ENCODE results near the gene PKN1.

PKN1 gene

DNA sequence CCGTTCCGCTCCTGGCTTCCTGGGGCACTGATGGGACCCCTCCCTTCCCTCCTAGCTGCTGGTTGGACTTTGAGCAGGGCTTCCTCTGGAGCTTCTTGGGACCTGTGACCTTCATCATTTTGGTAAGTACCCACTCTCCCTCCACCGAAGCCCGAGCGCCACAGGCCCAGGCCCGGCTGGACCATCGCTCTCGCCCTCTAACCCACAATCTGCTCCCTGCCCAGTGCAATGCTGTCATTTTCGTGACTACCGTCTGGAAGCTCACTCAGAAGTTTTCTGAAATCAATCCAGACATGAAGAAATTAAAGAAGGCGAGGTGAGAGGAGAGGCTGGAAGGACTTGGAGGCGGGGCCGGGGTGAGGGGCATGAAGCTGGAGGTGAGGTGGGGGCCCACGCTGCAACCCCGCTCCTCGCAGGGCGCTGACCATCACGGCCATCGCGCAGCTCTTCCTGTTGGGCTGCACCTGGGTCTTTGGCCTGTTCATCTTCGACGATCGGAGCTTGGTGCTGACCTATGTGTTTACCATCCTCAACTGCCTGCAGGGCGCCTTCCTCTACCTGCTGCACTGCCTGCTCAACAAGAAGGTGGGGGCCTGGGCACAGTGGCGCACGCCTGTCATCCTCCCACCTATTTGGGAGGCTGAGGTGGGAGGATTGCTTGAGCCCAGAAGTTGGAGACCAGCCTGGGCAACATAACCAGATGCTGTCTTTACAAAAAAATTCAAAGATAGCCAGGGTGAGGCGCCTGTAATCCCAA lies 26.3 kb upstream of the PKN1 start:
- DNase-seq (ENCODE audit: low read depth): no peak

DNA sequence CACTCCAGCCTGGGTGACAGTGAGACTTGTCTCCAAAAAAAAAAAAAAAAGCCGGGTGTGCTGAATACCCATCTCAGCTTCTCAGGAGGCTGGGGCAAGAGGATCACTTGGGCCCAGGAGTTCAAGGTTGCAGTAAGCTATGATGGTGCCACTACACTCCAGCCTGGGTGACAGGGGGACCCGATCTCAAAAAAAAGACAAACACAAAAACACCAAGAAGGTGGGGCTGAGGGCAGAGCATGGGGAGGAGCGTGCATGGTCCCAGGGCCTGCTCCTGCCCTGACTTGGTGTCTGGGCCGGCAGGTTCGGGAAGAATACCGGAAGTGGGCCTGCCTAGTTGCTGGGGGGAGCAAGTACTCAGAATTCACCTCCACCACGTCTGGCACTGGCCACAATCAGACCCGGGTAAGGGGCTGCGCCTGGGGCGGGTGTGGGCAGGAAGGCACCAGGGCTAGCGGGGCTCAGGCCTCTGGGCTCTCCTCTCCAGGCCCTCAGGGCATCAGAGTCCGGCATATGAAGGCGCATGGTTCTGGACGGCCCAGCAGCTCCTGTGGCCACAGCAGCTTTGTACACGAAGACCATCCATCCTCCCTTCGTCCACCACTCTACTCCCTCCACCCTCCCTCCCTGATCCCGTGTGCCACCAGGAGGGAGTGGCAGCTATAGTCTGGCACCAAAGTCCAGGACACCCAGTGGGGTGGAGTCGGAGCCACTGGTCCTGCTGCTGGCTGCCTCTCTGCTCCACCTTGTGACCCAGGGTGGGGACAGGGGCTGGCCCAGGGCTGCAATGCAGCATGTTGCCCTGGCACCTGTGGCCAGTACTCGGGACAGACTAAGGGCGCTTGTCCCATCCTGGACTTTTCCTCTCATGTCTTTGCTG lies 25.3 kb upstream of the PKN1 start:
- DNase-seq (ENCODE audit: low read depth): no peak

DNA sequence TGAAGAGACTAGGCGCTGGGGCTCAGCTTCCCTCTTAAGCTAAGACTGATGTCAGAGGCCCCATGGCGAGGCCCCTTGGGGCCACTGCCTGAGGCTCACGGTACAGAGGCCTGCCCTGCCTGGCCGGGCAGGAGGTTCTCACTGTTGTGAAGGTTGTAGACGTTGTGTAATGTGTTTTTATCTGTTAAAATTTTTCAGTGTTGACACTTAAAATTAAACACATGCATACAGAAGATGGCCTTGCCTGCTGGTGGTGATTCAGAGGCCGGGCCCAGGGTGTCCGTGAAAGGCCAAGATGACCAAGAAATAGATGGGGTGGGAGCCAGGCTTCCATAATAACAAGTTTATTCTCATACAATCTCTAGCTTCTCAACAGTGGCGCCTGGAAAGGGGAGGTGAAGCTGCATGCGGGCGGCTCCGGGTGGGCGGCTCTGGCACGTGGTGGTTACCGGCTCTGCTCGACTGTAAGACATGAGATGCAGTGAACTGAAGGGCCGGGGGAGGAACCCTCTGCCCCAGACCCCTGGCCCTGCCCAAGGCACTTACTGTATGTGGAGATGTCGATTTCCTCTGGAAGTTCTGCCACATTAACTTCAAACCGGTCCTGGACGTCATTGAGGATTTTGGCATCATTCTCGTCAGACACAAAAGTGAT lies 24.5 kb upstream of the PKN1 start:
- no peak for DNase-seq (ENCODE audit: low read depth)

DNA sequence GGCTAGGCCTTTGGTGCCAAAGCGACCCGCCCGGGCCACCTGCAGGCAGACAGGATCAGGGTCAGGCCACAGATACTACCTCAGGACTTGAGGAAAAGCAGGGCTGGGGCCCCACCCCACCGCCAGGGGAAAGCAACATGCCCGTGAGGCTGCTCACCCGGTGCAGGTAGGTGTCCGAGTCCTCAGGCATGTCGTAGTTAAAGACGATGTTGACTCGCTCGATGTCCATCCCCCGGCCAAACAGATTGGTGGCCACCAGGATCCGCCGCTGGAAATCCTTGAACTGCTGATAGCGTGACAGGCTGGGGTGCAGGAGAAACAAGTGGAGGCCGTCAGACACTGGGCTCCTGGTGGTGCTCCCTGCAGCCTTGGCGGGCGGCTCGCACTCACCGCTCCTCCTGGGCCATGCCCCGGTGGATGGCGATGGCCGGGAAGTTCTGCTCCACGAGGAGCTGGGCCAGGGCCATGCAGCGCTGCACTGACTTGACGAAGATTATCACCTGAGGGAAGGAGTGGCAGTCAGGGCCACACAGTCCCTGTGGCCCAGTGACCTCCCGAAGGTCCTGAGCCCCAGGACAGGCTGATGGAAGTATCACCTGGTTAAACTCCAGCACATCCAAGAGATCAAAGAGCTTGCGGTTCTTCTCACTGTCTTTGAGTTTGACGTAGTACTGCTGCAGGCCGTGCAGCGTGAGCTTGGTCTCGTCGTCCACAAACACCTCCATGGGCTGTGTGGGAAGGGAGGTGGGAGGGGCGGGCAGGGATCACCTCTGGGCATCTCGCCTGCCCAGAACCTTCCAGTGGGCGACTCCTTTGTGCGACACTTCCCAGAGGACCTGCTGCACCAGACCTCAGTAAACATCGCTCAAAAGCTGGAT lies 23.7 kb upstream of the PKN1 start:
- DNase-seq (ENCODE audit: low read depth): no peak

DNA sequence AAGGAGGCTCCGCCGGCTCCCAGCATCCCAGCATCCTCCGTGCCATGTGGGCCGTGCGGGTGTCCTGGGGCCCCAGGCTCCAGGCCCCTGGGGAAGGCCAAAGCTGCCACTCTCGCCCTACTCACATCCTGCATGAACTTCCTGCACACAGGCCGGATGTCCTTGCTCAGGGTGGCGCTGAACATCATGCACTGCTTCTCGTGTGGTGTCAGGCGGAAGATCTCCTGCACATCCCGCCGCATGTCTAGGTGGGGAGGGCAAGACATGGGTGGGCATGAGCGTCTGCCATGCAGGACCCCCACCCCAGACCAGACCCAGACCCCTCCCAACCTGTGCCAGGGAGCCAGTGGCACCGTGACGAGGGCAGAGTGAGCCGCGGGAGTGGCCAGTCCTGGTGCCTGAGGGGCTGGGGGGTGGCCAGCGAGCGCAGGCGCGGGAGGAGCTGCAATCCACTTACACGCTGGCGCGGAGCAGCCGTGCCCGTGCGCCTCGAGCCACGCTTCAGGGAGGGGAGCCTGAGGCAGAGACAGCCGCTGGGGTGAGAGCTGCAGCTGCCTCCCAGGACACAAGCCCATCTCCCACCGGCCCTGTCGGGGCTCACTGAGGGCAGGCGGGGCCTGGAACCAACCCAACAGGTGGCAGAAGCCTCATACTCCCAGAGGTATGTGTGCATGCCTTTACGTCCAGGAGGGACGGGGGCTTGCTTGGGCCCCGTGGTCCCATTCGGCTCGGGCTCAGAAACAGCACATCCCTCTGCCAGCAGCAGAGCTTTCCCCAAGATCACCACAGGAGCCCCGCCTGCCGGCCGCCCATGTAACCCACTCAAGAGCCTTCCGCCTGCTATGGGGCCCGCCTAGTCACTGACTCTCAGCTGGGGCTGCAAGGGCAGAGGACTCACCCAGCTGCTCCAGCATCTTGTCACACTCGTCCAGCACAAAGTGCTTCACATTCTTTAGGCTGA lies 22.7 kb upstream of the PKN1 start:
- no peak for DNase-seq (ENCODE audit: low read depth)

DNA sequence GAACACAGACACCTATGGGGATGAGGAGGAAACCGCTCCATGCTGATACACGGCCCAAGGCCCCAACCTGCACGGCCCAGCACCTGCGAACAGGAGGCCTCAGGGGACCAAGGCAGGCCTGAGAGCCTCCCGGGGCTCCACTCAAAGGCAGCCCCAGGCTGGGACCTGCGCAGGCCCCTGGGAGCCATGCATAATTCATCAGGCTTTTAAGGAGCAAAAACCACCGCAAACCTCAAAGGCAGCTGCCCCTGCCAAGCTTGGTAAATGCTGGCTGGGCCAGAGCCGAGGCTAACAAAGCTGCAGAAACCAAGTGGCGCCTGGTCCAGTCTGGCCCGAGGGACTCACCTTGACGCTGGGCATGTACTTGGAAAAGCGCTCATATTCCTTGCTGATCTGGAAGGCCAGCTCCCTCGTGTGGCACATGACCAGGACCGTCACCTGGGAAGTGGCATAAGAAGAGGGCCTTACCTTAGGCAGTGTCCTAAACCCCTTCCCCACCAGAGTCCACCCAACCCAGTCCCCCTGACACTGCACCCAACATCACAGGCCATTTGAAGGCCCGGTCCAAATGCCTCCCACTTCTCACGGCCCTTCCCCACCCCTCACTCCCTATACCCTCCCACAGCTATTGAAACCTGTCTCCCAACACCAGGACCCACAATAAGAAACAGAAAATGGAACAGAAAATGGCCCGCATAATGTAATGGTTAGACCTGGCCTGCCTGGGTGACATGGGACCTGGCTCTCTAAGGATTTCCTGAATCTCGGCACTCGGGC lies 21.8 kb upstream of the PKN1 start:
- DNase-seq (ENCODE audit: low read depth): no peak

DNA sequence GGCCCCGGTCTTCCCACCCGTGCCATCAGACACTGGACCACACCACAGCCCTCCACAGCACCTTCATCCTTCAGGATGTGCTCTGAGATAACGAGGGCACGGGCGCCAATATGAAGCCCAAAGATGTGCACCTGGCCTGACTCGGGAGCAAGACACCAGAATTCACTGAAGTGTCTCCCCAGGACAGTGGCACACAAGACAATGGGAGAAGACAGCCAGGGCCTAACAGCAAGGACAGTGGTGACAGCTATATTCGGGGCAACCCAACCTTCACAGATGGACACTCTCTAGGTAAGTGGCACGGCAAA lies 21.2 kb upstream of the PKN1 start:
- DNase-seq (ENCODE audit: low read depth): no peak

DNA sequence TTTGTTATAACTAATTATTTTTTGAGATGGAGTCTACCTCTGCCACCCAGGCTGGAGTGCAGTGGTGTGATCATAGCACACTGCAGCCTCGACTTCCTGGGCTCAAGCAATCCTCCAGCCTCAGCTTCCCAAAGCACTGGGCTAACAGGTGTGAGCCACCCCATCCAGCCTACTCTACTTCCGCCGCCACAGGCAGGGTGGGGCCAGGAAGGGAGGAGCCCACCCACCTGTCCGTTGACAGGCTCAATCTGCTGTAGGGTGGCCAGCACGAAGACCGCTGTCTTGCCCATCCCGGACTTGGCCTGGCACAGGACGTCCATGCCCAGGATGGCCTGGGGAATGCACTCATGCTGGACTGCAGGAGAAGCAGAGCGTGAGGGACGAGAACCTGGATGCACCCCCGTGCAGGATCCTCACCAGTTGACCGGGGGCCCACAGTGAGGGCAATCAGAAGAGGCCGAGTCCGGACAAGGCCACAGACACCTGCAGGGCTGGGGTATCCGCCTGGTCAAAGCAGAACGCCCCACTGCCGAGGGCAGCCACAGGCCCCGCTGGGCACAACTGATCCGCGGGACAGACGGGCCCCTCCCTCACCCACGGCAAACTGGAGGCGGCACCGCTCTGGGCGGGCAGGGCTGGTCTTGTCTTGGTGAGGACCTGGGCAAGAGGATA lies 20.6 kb upstream of the PKN1 start:
- DNase-seq (ENCODE audit: low read depth): no peak

DNA sequence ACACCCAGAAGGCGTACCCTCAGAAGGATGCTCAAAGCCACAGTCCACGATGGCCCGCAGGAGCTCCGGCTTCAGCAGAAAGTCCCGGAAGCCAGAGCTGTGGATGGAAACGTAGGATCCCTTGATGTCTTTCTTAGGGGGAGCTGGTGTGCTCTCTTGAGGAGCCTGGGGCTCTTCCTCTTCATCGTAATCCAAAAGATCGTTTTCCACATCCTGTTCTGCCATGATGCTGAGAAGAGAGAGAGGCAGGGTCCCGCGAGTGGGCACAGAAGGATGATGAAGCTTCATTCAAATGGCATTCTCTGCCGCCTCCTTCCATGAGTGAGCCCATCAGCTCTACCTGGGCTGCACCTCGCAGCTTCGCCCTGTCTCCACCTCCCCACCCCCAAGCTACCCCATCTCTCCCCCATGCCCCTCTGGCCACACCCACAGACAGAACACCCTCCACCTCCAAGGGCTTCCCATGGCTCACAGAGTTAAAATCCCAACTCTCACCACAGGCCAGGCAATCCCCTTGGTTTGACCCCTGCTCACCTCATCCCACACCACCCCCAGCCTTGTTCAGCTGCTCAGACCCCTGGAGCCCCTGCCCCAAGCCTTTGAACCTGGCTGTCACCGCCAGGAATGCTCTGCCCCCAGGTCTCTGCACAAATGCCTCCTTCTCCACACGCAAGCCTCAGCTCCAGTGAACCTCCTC lies 20.0 kb upstream of the PKN1 start:
- no peak for DNase-seq (ENCODE audit: low read depth)

DNA sequence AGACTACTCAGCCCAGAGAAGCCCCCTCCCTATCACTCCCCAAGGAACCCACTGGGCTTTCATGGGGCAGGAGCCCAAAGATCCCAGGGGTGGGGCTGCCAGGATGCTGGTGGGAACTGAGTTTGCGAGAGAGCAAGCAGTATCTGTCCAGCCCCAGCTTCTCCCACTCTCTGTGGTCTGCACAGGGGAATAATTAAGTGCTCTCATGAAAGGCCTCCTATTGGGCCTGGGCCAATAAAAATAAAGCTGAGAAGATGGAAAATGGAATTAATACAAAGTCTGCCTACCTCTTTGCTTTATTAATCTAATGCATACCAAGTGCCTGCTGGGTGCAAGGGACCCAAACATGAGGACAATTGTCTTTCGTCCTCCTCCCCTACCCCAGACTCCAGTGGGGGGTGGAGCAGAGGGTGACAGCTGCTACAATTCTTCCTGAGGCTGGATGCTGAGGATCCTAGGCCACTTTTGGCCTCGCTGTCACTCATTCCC lies 19.4 kb upstream of the PKN1 start:
- no peak for DNase-seq (ENCODE audit: low read depth)

DNA sequence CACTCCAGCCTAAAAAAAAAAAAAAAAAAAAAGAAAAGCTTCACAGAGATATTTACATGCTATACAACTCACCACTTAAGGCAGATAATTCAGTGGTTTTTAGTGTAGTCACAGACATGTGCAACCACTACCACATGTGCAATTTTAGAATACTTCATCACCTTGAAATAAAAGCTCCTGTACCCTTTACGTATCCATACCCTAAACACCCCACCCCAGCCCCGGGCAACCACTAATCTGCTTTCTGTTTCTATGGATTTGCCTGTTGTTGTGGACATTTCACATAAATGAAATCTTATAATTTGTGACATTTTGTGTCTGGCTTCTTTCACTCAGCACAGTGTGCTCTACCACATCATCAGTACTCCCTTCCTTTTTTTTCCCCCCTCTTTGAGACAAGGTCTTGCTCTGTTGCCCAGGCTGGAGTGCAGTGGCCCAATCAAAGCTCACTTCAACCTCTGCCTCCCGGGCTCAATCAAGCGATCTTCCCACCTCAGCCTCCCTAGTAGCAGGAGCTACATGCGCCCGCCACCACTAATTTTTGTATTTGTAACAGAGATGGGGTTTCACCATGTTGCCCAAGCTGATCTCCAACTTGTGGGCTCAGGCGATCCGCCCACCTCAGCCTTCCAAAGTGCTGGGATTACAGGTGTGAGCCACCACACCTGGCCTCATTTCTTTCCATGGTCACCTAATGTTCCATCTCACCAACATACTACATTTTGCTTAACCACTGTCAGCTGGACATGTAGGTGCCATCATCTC lies 18.0 kb upstream of the PKN1 start:
- no peak for DNase-seq (ENCODE audit: low read depth)

DNA sequence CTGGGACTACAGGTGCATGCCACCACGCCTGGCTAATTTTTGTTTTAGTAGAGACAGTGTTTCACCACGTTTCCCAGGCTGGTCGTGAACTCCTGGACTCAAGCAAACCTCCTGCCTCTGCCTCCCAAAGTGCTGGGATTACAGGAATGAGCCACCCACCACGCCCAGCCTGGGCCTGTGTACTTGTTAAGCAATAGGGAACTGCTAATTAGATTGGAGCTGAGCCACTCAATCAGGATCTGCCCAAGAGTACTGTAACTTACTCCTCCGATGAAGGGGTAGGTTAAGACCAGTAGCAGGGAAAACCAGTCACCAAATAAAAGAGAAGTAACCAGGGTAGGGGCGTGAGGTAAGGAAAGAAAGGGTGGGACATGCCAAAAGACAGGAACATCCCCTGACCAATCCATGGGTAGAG lies 16.3 kb upstream of the PKN1 start:
- DNase-seq (ENCODE audit: low read depth): no peak

DNA sequence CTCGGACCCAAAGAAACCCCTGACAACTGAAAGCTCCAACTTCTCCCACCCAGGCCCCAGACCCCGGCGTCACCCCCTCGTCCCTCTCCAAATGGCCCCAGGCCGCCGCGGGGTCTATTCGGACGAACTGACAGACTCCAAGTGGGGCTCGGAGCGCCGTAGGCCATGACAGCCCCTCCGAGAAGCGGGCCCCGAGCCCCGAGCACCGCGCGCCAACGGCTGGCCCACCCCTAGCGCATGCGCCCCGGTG lies 14.3 kb upstream of the PKN1 start:
- no peak for DNase-seq (ENCODE audit: low read depth)

DNA sequence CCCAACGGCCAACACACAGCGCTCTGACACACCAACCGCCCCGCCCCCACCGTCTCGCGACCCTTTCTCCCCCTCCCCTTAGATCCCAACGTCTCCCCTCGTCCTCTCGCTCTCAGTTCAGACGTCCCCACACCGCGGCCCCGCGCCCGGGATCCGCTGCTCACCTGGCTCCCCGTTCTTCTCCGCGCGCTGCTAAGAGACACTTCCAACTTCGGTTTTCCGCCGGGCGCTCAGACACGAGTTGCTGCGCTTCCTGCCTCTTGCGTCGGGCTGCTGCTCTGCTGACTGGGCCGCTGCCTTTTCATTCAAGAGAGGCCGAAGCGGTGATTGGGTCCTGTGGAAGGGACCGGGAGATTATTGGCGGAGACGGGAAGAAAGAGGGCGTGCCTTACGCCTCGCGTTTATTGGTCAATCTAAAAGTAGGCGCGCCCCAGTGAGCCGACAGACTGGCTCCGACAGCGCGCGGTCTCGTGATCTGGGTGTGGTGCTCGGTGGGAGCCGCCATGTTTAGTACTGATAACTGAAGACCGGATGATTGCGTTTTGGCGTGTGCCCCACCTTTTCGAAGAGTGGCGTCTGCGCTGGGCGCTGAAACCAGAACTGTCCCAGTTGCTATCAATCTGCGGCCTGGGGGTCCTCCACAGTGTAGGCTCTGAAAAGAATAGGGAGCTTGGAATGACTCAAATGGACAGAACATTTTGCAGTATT lies 13.8 kb upstream of the PKN1 start, which contains the start of gene DDX39A:
Gene DDX39A, minus strand, starts transcription at position 236 of the 708 bp plus-strand sequence. CDS start 6,121 bp downstream, outside the sequence.
- DNase-seq (ENCODE audit: low read depth): peak; percentile 99

DNA sequence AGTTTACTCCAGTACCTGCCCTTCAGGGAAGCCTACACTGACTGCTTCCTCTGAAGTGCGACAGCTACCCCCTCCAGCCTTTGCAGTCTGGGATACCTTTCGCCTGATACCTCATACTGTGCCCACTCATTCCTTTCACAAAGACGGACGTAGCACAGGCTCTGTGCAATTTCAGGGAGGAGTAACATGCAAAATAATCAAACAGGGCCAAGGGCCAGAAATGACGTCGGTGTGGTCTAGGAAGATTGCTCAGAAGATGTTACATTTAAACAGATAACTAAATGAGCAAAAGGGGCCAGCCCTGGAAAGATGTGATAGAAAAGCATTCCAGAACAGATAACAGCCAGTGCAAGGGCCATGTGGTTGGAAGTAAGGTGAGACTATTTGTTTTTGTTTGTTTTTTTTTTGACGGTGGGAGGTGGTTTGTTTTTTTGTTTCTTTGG lies 7.4 kb upstream of the PKN1 start:
- no peak for DNase-seq (ENCODE audit: low read depth)

DNA sequence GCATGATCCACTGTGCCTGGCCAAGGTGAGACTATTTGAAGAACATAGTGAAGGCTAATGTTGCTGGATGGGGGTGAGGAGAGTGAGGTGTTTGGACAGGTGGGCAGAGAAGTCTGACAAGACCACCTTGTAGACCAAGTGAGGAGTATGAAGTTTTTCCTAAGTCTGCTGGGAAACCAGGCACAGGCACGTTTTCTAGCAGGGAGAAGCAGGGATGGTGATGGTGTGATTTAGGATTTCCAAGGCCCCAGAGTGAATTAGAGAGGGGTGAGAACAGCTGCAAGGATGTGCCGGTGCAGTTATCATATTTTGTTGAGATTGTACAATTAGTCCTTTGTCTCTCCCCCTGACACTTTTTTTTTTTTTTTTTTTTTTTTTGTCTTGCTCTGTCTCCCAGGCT lies 5.6 kb upstream of the PKN1 start:
- DNase-seq (ENCODE audit: low read depth): no peak

DNA sequence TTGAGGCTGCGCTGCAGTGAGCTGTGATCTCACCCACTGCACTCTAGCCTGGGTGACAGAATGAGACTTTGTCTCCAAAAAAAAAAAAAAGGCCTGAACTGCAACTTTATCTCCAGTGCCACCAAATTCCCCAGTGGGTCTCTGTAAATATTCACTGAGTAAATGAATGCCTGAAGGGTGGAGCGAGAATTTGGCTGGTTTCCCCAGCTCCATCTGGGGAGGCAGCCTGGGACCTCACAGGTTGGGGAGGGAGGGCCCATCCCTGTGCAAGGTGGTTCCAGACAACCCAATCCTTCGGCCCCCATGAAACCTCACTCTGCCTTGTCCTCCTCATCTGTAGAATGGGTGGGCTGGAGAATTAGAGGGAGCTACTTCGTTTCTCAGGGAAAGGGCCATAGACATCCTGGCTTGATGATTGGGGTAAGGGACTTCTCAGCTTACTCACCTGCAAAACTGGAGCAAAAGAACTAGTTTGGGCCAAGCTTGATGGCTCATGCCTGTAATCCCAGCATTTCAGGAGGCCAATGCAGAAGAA lies 4.2 kb upstream of the PKN1 start:
- DNase-seq (ENCODE audit: low read depth): no peak
